Measurements from ENCODE around the gene BDNF.

Gene BDNF

GRCh38 chr11:27626269-27626937 lies 73.9 kb downstream of the BDNF start:
- peak; percentile 37 for DNase-seq (ENCODE audit: low read depth, low spot score)

GRCh38 chr11:27625347-27625912 lies 74.8 kb downstream of the BDNF start:
- DNase-seq (ENCODE audit: low read depth, low spot score): no peak

GRCh38 chr11:27623945-27624523 lies 76.2 kb downstream of the BDNF start:
- DNase-seq (ENCODE audit: low read depth, low spot score): no peak

GRCh38 chr11:27622541-27623300 lies 77.5 kb downstream of the BDNF start:
- no peak for DNase-seq (ENCODE audit: low read depth, low spot score)

- DNase-seq (ENCODE audit: low read depth, low spot score): no peak
Measured at GRCh38 chr11:27621405-27622161, 78.7 kb downstream of the BDNF start.

- DNase-seq (ENCODE audit: low read depth, low spot score): no peak
Measured at GRCh38 chr11:27619763-27620335, 80.4 kb downstream of the BDNF start.

- DNase-seq (ENCODE audit: low read depth, low spot score): no peak
Measured at GRCh38 chr11:27619039-27619574, 81.1 kb downstream of the BDNF start.

GRCh38 chr11:27618281-27618915 lies 81.9 kb downstream of the BDNF start:
- DNase-seq (ENCODE audit: low read depth, low spot score): no peak

GRCh38 chr11:27616711-27617110 lies 83.5 kb downstream of the BDNF start:
- no peak for DNase-seq (ENCODE audit: low read depth, low spot score)

GRCh38 chr11:27615833-27616232 lies 84.4 kb downstream of the BDNF start:
- no peak for DNase-seq (ENCODE audit: low read depth, low spot score)

GRCh38 chr11:27614092-27614491 lies 86.2 kb downstream of the BDNF start:
- DNase-seq (ENCODE audit: low read depth, low spot score): no peak

- DNase-seq (ENCODE audit: low read depth, low spot score): no peak
Measured at GRCh38 chr11:27612932-27613880, 87.0 kb downstream of the BDNF start.

GRCh38 chr11:27611947-27612455 lies 88.3 kb downstream of the BDNF start:
- DNase-seq (ENCODE audit: low read depth, low spot score): no peak

GRCh38 chr11:27611390-27611789 lies 88.9 kb downstream of the BDNF start:
- no peak for DNase-seq (ENCODE audit: low read depth, low spot score)

- DNase-seq (ENCODE audit: low read depth, low spot score): no peak
Measured at GRCh38 chr11:27610946-27611345, 89.3 kb downstream of the BDNF start.

- no peak for DNase-seq (ENCODE audit: low read depth, low spot score)
Measured at GRCh38 chr11:27610280-27610679, 90.0 kb downstream of the BDNF start.

GRCh38 chr11:27608951-27609350 lies 91.3 kb downstream of the BDNF start:
- no peak for DNase-seq (ENCODE audit: low read depth, low spot score)

- no peak for DNase-seq (ENCODE audit: low read depth, low spot score)
Measured at GRCh38 chr11:27605422-27605821, 94.8 kb downstream of the BDNF start.

All from astrocyte of the hippocampus (primary cell).